SU-DHL-6 (cell line): ENCODE data around the gene CWF19L1.
A peak's percentile ranks its signal among the peaks of the same experiment; 100 is the strongest.

Source experiments
- H2AFZ ChIP-seq: fragments of 200-600 bp; sonication (generic); 2 replicates; pipeline ENCODE4 v1.6.1; 2014; ENCODE audit warnings: low read depth, mild to moderate bottlenecking, moderate library complexity, mixed read lengths, antibody characterized with exemption, low read length; ENCODE audit not compliant: severe bottlenecking
- H3F3A ChIP-seq: fragments of 200-600 bp; shearing (Covaris generic); 2 replicates; pipeline ENCODE4 v1.6.0; 2016; ENCODE audit warnings: antibody characterized with exemption, mild to moderate bottlenecking; ENCODE audit not compliant: insufficient read depth
- H3K27ac ChIP-seq: fragments of 200-600 bp; sonication (generic); 2 replicates; pipeline ENCODE4 v1.5.1; 2016; ENCODE audit warnings: low read depth, mild to moderate bottlenecking, low read length, moderate library complexity, mixed read lengths
- H3K27me3 ChIP-seq: fragments of 200-600 bp; sonication (generic), shearing (Covaris generic); 2 replicates; pipeline ENCODE4 v1.6.0; 2014; ENCODE audit warnings: mild to moderate bottlenecking, low read length
- H3K36me3 ChIP-seq: fragments of 200-600 bp; sonication (generic); 2 replicates; pipeline ENCODE4 v1.6.1; 2014; ENCODE audit warnings: mild to moderate bottlenecking, low read length, mixed read lengths
- H3K4me2 ChIP-seq: fragments of 300-600, 200-600 bp; shearing (Covaris generic), sonication (generic); 2 replicates; pipeline ENCODE4 v1.6.0; 2014; ENCODE audit warnings: low read length, low read depth, mild to moderate bottlenecking; ENCODE audit not compliant: poor library complexity, severe bottlenecking
- H3K4me3 ChIP-seq: fragments of 200-600 bp; sonication (generic); 2 replicates; pipeline ENCODE4 v1.5.1; 2014; ENCODE audit warnings: antibody characterized with exemption, low read length, mild to moderate bottlenecking, mixed read lengths; ENCODE audit not compliant: insufficient read depth, poor library complexity, severe bottlenecking
- H3K79me2 ChIP-seq: fragments of 200-600 bp; sonication (generic); 2 replicates; pipeline ENCODE4 v1.6.1; 2014; ENCODE audit warnings: mild to moderate bottlenecking, low read length, moderate library complexity; ENCODE audit not compliant: insufficient read depth
- H3K9ac ChIP-seq: fragments of 200-600 bp; sonication (generic); 2 replicates; pipeline ENCODE4 v1.7.0; 2014; ENCODE audit warnings: mild to moderate bottlenecking, low read length
- H3K9me2 ChIP-seq: fragments of 200-600 bp; sonication (generic); replicated peaks from 2 replicates; pipeline ENCODE4 v1.6.1; 2014; ENCODE audit warnings: low read length; ENCODE audit not compliant: insufficient read depth
- H3K9me3 ChIP-seq: fragments of 200-600 bp; sonication (generic); 2 replicates; pipeline ENCODE4 v1.6.1; 2014; ENCODE audit warnings: low read length, mixed read lengths; ENCODE audit not compliant: insufficient read depth
- H4K20me1 ChIP-seq: fragments of 200-600 bp; sonication (generic); 2 replicates; pipeline ENCODE4 v1.6.1; 2014; ENCODE audit warnings: low read depth, mild to moderate bottlenecking, antibody characterized with exemption, low read length, moderate library complexity, mixed read lengths
- CTCF ChIP-seq: fragments of 200-600 bp; sonication (generic); IDR thresholded peaks from one replicate; pipeline ENCODE4 v1.5.1; 2017; ENCODE audit warnings: antibody characterized with exemption, mild to moderate bottlenecking, low read length, moderate library complexity; ENCODE audit not compliant: insufficient read depth, poor library complexity, severe bottlenecking
- EZH2phosphoT487 ChIP-seq: fragments of 200-600 bp; sonication (generic), shearing (Covaris generic); conservative IDR thresholded peaks from 2 replicates; pipeline ENCODE4 v1.6.1; 2018; ENCODE audit warnings: mild to moderate bottlenecking, antibody characterized with exemption, low read length, moderate library complexity, mixed read lengths

The CWF19L1 gene

GRCh38 chr10:100183481-100183880, 84.0 kb downstream of the CWF19L1 start:
- H3F3A ChIP-seq = peaks cover 7% of the 10 kb centered on the region; the same call in 1 of the 2 replicates
- peak overlapping the region; percentile 94; the same call in 1 of the 2 replicates for H3K9ac ChIP-seq
- no peak overlapping the region for H3K4me3 ChIP-seq
- no peaks in the 10 kb centered on the region for H3K27me3 ChIP-seq
- peaks cover 80% of the 10 kb centered on the region for H3K79me2 ChIP-seq
- H2AFZ ChIP-seq = no peak overlapping the region
- H3K9me2 ChIP-seq = no peaks in the 10 kb centered on the region
- no peaks in the 10 kb centered on the region for H3K9me3 ChIP-seq
- H3K36me3 ChIP-seq = peaks cover 25% of the 10 kb centered on the region
- TF ChIP-seq EZH2phosphoT487 (no peak), CTCF (no peak)
- H3K4me2 ChIP-seq = peak overlapping the region; percentile 93
- 0 out of 2 replicates have a peak, but pooled peaks cover 6% of the 10 kb centered on the region for H4K20me1 ChIP-seq
- no peak overlapping the region for H3K27ac ChIP-seq

DNA sequence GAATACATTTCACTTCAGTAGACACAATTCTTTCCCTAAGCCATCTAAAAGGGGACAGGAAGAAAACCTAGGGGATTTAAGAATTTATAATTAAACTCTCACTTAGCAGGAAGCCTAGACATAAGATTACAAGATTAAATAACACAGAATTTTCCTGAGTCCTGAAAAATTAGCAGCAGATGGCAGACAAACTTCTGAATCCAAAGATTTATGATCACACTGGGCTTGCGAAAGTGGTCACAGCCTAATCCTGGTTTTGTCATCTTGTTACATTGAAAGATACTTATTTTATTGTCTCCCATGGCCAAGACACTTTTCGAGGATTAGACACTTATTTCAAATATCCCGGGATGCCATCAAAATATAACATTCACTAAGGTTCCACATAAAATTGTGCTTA, 84.5 kb downstream of the CWF19L1 start:
- Histone ChIP-seq H2AFZ (no peak overlapping the region), H3K79me2 (peaks cover 77% of the 10 kb centered on the region), H4K20me1 (0 out of 2 replicates have a peak, but pooled peaks cover 6% of the 10 kb centered on the region), H3K4me3 (no peak overlapping the region), H3K9ac (no peak overlapping the region), H3K36me3 (peaks cover 26% of the 10 kb centered on the region), H3K4me2 (peak overlapping the region; percentile 93), H3K27me3 (no peaks in the 10 kb centered on the region), H3F3A (peaks cover 3% of the 10 kb centered on the region; the same call in 1 of the 2 replicates), H3K27ac (no peak overlapping the region), H3K9me3 (no peaks in the 10 kb centered on the region), H3K9me2 (no peaks in the 10 kb centered on the region)
- TF ChIP-seq EZH2phosphoT487 = no peak
- TF ChIP-seq CTCF = no peak
